GM19438 (cell line): ENCODE measurements around the gene THOP1.

Experiments
- ATAC-seq: cut with Tn5 transposase; IDR thresholded peaks from one replicate; pipeline ENCODE4 v1.9.1; 2021; ENCODE audit warnings: low read depth; ENCODE audit not compliant: unreplicated experiment

THOP1 gene

GRCh38 chr19:2785244-2785997, at the start of gene THOP1:
Gene THOP1, plus strand, starts transcription at chr19:2785503. Its CDS starts 160 bp downstream, at chr19:2785663.
- peak; percentile 58 for ATAC-seq

- no peak for ATAC-seq
Measured at GRCh38 chr19:2736550-2737190, 48.6 kb upstream of the THOP1 start.

GRCh38 chr19:2739602-2740313, 45.5 kb upstream of the THOP1 start, which contains the start of gene SLC39A3:
Gene SLC39A3, minus strand, starts transcription at chr19:2740017. Its CDS starts 2,760 bp downstream, at chr19:2737257.
- peak; percentile 92 for ATAC-seq

GRCh38 chr19:2740314-2740656, 45.0 kb upstream of the THOP1 start:
- ATAC-seq: no peak

- no peak for ATAC-seq
Measured at GRCh38 chr19:2743099-2743498, 42.2 kb upstream of the THOP1 start.

- no peak for ATAC-seq
Measured at GRCh38 chr19:2744113-2744512, 41.2 kb upstream of the THOP1 start.

GRCh38 chr19:2747349-2747748, 38.0 kb upstream of the THOP1 start:
- ATAC-seq: no peak

GRCh38 chr19:2750808-2751437, 34.4 kb upstream of the THOP1 start:
- no peak for ATAC-seq

- no peak for ATAC-seq
Measured at GRCh38 chr19:2751438-2751830, 33.9 kb upstream of the THOP1 start.

GRCh38 chr19:2754659-2755447, 30.4 kb upstream of the THOP1 start:
- no peak for ATAC-seq

GRCh38 chr19:2755448-2755705, 29.9 kb upstream of the THOP1 start:
- no peak for ATAC-seq

- no peak for ATAC-seq
Measured at GRCh38 chr19:2755811-2756210, 29.5 kb upstream of the THOP1 start.

- ATAC-seq: no peak
Measured at GRCh38 chr19:2756477-2756876, 28.8 kb upstream of the THOP1 start.

- ATAC-seq: no peak
Measured at GRCh38 chr19:2756921-2757881, 28.1 kb upstream of the THOP1 start.

GRCh38 chr19:2758601-2759313, 26.5 kb upstream of the THOP1 start:
- ATAC-seq: no peak

GRCh38 chr19:2759362-2759761, 25.9 kb upstream of the THOP1 start:
- ATAC-seq: no peak

- ATAC-seq: no peak
Measured at GRCh38 chr19:2759965-2760364, 25.3 kb upstream of the THOP1 start.

- no peak for ATAC-seq
Measured at GRCh38 chr19:2761309-2761677, 24.0 kb upstream of the THOP1 start.
